ENCODE data around the gene CCDC24. TPM values are rescaled to one million over a fixed set of nuclear protein-coding genes. Genes with fewer than 3 reads are reported as not detected.

The CCDC24 gene
- total RNA-seq, 2 experiments from 2014 or later = 8.9 to 9.2 TPM

- TF ChIP-seq EZH2phosphoT487 (IDR thresholded peaks at IDR 0.05; ENCODE audit: borderline replicate concordance, low read depth, low read length) = no peak
- TF ChIP-seq, protein P1, sequence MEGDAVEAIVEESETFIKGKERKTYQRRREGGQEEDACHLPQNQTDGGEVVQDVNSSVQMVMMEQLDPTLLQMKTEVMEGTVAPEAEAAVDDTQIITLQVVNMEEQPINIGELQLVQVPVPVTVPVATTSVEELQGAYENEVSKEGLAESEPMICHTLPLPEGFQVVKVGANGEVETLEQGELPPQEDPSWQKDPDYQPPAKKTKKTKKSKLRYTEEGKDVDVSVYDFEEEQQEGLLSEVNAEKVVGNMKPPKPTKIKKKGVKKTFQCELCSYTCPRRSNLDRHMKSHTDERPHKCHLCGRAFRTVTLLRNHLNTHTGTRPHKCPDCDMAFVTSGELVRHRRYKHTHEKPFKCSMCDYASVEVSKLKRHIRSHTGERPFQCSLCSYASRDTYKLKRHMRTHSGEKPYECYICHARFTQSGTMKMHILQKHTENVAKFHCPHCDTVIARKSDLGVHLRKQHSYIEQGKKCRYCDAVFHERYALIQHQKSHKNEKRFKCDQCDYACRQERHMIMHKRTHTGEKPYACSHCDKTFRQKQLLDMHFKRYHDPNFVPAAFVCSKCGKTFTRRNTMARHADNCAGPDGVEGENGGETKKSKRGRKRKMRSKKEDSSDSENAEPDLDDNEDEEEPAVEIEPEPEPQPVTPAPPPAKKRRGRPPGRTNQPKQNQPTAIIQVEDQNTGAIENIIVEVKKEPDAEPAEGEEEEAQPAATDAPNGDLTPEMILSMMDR (conservative IDR thresholded peaks at IDR 0.05; ENCODE audit: low read length) = no peak
- DNase-seq (ENCODE audit: low spot score) = peak; percentile 57
- no peaks in the 10 kb centered on the region for H3K9me3 ChIP-seq (ENCODE audit: low read length)
- H3K4me2 ChIP-seq (ENCODE audit: low read length) = peak overlapping the region; percentile 69
- POLR2A ChIA-PET = interaction anchor here (0.7 kb wide), 2 partner anchors 14 to 326 kb away, joined by 6 read pairs; no protein-coding TSS in a partner anchor
- peak overlapping the region; percentile 41; the same call in 1 of the 2 replicates for H2AFZ ChIP-seq (ENCODE audit: low read length)
- no peaks in the 10 kb centered on the region for H3K9me2 ChIP-seq (ENCODE audit: insufficient read depth, low read length)
- H3K4me3 ChIP-seq (ENCODE audit: low read depth, low read length, poor library complexity, severe bottlenecking) = peak overlapping the region; percentile 17
- no peaks in the 10 kb centered on the region for H3K36me3 ChIP-seq (ENCODE audit: insufficient read depth, low read length)
- CTCF ChIA-PET (ENCODE audit: unreplicated experiment) = interaction anchor here (0.8 kb wide), 1 partner anchor 10 kb away, joined by 3 read pairs; no protein-coding TSS in a partner anchor
- H3K27ac ChIP-seq (ENCODE audit: low read depth, low read length, poor library complexity, severe bottlenecking) = peak overlapping the region; percentile 39
- BruUV-seq (replicated peaks) = no TSS peak
- peaks cover 44% of the 10 kb centered on the region for H3K4me1 ChIP-seq (ENCODE audit: insufficient read depth, low read length, poor library complexity, severe bottlenecking)
- H3K79me2 ChIP-seq (ENCODE audit: insufficient read depth, low read depth, low read length) = no peaks in the 10 kb centered on the region
- intact Hi-C loops (cut with micrococcal nuclease; ENCODE audit: unreplicated experiment) = no loop called here
- no peaks in the 10 kb centered on the region for H4K20me1 ChIP-seq (ENCODE audit: insufficient read depth, low read length)
Measured at GRCh38 chr1:44025816-44026215, 34.4 kb downstream of the CCDC24 start.

- Histone ChIP-seq H2AFZ (ENCODE audit: low read length) (no peak overlapping the region), H3K4me2 (ENCODE audit: low read length) (no peak overlapping the region), H3K4me1 (ENCODE audit: insufficient read depth, low read length, poor library complexity, severe bottlenecking) (peaks cover 55% of the 10 kb centered on the region), H4K20me1 (ENCODE audit: insufficient read depth, low read length) (no peaks in the 10 kb centered on the region), H3K79me2 (ENCODE audit: insufficient read depth, low read depth, low read length) (no peaks in the 10 kb centered on the region), H3K27ac (ENCODE audit: low read depth, low read length, poor library complexity, severe bottlenecking) (no peak overlapping the region), H3K4me3 (ENCODE audit: low read depth, low read length, poor library complexity, severe bottlenecking) (no peak overlapping the region), H3K9me2 (ENCODE audit: insufficient read depth, low read length) (no peaks in the 10 kb centered on the region), H3K36me3 (ENCODE audit: insufficient read depth, low read length) (no peaks in the 10 kb centered on the region), H3K9me3 (ENCODE audit: low read length) (no peaks in the 10 kb centered on the region)
- TF ChIP-seq, protein P1 (conservative IDR thresholded peaks at IDR 0.05; ENCODE audit: low read length) = no peak
- no peak for TF ChIP-seq EZH2phosphoT487 (IDR thresholded peaks at IDR 0.05; ENCODE audit: borderline replicate concordance, low read depth, low read length)
- intact Hi-C loops (cut with micrococcal nuclease; ENCODE audit: unreplicated experiment) = no loop called here
- CTCF ChIA-PET (ENCODE audit: unreplicated experiment) = no interaction called here
- no peak for DNase-seq (ENCODE audit: low spot score)
- POLR2A ChIA-PET = no interaction called here
- BruUV-seq (replicated peaks) = no TSS peak
Measured at GRCh38 chr1:44027320-44027719, 35.9 kb downstream of the CCDC24 start.

- ChIA-PET CTCF (ENCODE audit: unreplicated experiment) (no interaction called here), POLR2A (interaction anchor here (0.6 to 0.8 kb wide), 2 partner anchors 18 to 804 kb away, joined by 3 read pairs; no protein-coding TSS in a partner anchor)
- Histone ChIP-seq H3K36me3 (ENCODE audit: insufficient read depth, low read length) (no peaks in the 10 kb centered on the region), H3K27ac (ENCODE audit: low read depth, low read length, poor library complexity, severe bottlenecking) (peak overlapping the region; percentile 86), H4K20me1 (ENCODE audit: insufficient read depth, low read length) (no peaks in the 10 kb centered on the region), H2AFZ (ENCODE audit: low read length) (peak overlapping the region; percentile 61), H3K4me2 (ENCODE audit: low read length) (peak overlapping the region; percentile 98), H3K4me3 (ENCODE audit: low read depth, low read length, poor library complexity, severe bottlenecking) (peak overlapping the region; percentile 98), H3K9me3 (ENCODE audit: low read length) (no peaks in the 10 kb centered on the region), H3K4me1 (ENCODE audit: insufficient read depth, low read length, poor library complexity, severe bottlenecking) (peaks cover 61% of the 10 kb centered on the region), H3K79me2 (ENCODE audit: insufficient read depth, low read depth, low read length) (no peaks in the 10 kb centered on the region), H3K9me2 (ENCODE audit: insufficient read depth, low read length) (no peaks in the 10 kb centered on the region)
- DNase-seq (ENCODE audit: low spot score) = no peak
- intact Hi-C loops (cut with micrococcal nuclease; ENCODE audit: unreplicated experiment) = no loop called here
- TSS peak; percentile 43 for BruUV-seq (replicated peaks)
- no peak for TF ChIP-seq EZH2phosphoT487 (IDR thresholded peaks at IDR 0.05; ENCODE audit: borderline replicate concordance, low read depth, low read length)
- TF ChIP-seq, protein P1 (conservative IDR thresholded peaks at IDR 0.05; ENCODE audit: low read length) = no peak
Measured at GRCh38 chr1:44029260-44029910, 38.0 kb downstream of the CCDC24 start.

All from OCI-LY7 (cell line).